ENCODE data around the gene PDZRN4. TPM values are rescaled to one million over a fixed set of nuclear protein-coding genes. Genes with fewer than 3 reads are reported as not detected.

PDZRN4 gene
- total RNA-seq, 4 donors from 2014 or later: 4.2 to 12.9 (median 8.0) TPM

- Histone ChIP-seq H3K9me3 (no peaks in the 10 kb centered on the region), H3K36me3 (no peaks in the 10 kb centered on the region), H3K27ac (no peak overlapping the region), H3K4me1 (no peaks in the 10 kb centered on the region), H3K27me3 (no peaks in the 10 kb centered on the region), H3K4me3 (no peak overlapping the region)
- in situ Hi-C loops (cut with MboI; ENCODE audit: low pct_ligation_motif_present in 1 of 4, low pct_unique_long_range_greater_than_20kb in 1 of 4, low sequenced_read_pairs in 3 of 4): loop anchor here in 1 of 4 donors (25.0 kb wide), 1 partner anchor 726 kb away; no protein-coding TSS in a partner anchor
- intact Hi-C loops (cut with DNase I; ENCODE audit: low total_unique reads): no loop called here
- 0 to 18% methylated on average over 1 of the region's 1 CpG for WGBS, 2 donors (ENCODE audit: low coverage in 1 of 2)
- TF ChIP-seq EP300 (IDR thresholded peaks at IDR 0.05; ENCODE audit: low read depth) (no peak), CTCF (IDR thresholded peaks at IDR 0.05) (no peak)
- DNase-seq: no peak
Measured at GRCh38 chr12:41286426-41286825, 98.3 kb downstream of the PDZRN4 start.

GRCh38 chr12:41287500-41288141 is 99.5 kb downstream of the PDZRN4 start:
- TF ChIP-seq POLR2A (IDR thresholded peaks at IDR 0.05) (no peak), EP300 (IDR thresholded peaks at IDR 0.05; ENCODE audit: low read depth) (no peak), CTCF (IDR thresholded peaks at IDR 0.05) (no peak), POLR2AphosphoS5 (IDR thresholded peaks at IDR 0.05) (no peak)
- in situ Hi-C loops (cut with MboI; ENCODE audit: low pct_ligation_motif_present in 1 of 4, low pct_unique_long_range_greater_than_20kb in 1 of 4, low sequenced_read_pairs in 3 of 4): loop anchor here in 1 of 4 donors (25.0 kb wide), 1 partner anchor 725 kb away; no protein-coding TSS in a partner anchor
- WGBS, 2 donors (ENCODE audit: low coverage in 1 of 2): 38 to 60% methylated on average over 1 to 2 of the region's 2 CpGs

GRCh38 chr12:41288142-41288811 is 100.2 kb downstream of the PDZRN4 start:
- H3K4me3 ChIP-seq: no peak overlapping the region
- intact Hi-C loops (cut with DNase I; ENCODE audit: low total_unique reads): no loop called here
- no peaks in the 10 kb centered on the region for H3K36me3 ChIP-seq
- no peak for DNase-seq
- 59 to 65% methylated on average over 9 to 10 of the region's 10 CpGs for WGBS, 2 donors (ENCODE audit: low coverage in 1 of 2)
- no peak for TF ChIP-seq EP300 (IDR thresholded peaks at IDR 0.05; ENCODE audit: low read depth)
- no peak for TF ChIP-seq POLR2AphosphoS5 (IDR thresholded peaks at IDR 0.05)
- TF ChIP-seq CTCF (IDR thresholded peaks at IDR 0.05): no peak
- no peak for TF ChIP-seq POLR2A (IDR thresholded peaks at IDR 0.05)
- no peak overlapping the region for H3K27ac ChIP-seq
- no peaks in the 10 kb centered on the region for H3K9me3 ChIP-seq
- H3K27me3 ChIP-seq: no peaks in the 10 kb centered on the region
- in situ Hi-C loops (cut with MboI; ENCODE audit: low pct_ligation_motif_present in 1 of 4, low pct_unique_long_range_greater_than_20kb in 1 of 4, low sequenced_read_pairs in 3 of 4): loop anchor here in 1 of 4 donors (25.0 kb wide), 1 partner anchor 724 kb away; no protein-coding TSS in a partner anchor
- peaks cover 0 to 3% (median 1%) of the 10 kb centered on the region in 4 donors for H3K4me1 ChIP-seq

More at GRCh38 chr12:41287500-41288141, 99.5 kb downstream of the PDZRN4 start:
- H3K36me3 ChIP-seq: no peaks in the 10 kb centered on the region
- no peak for DNase-seq
- no peaks in the 10 kb centered on the region for H3K9me3 ChIP-seq
- intact Hi-C loops (cut with DNase I; ENCODE audit: low total_unique reads): no loop called here
- peaks cover 0 to 3% (median 1%) of the 10 kb centered on the region in 4 donors for H3K4me1 ChIP-seq
- no peak overlapping the region for H3K27ac ChIP-seq
- H3K27me3 ChIP-seq: no peaks in the 10 kb centered on the region
- H3K4me3 ChIP-seq: no peak overlapping the region

- intact Hi-C loops (cut with DNase I; ENCODE audit: low total_unique reads): no loop called here
- 93 to 100% methylated on average over 1 to 3 of the region's 3 CpGs for WGBS, 2 donors (ENCODE audit: low coverage in 1 of 2)
- Histone ChIP-seq H3K36me3 (no peaks in the 10 kb centered on the region), H3K27ac (no peak overlapping the region), H3K9me3 (no peaks in the 10 kb centered on the region), H3K4me1 (peaks cover 0 to 3% (median 1%) of the 10 kb centered on the region in 4 donors), H3K4me3 (no peak overlapping the region), H3K27me3 (no peaks in the 10 kb centered on the region)
- in situ Hi-C loops (cut with MboI; ENCODE audit: low pct_ligation_motif_present in 1 of 4, low pct_unique_long_range_greater_than_20kb in 1 of 4, low sequenced_read_pairs in 3 of 4): loop anchor here in 1 of 4 donors (25.0 kb wide), 1 partner anchor 723 kb away; no protein-coding TSS in a partner anchor
- TF ChIP-seq EP300 (IDR thresholded peaks at IDR 0.05; ENCODE audit: low read depth): no peak
- TF ChIP-seq CTCF (IDR thresholded peaks at IDR 0.05): no peak
- no peak for DNase-seq
Measured at GRCh38 chr12:41289501-41289900, 101.4 kb downstream of the PDZRN4 start.
